Measurements from ENCODE around the gene IL10RB. TPM values are rescaled to one million over a fixed set of nuclear protein-coding genes. Genes with fewer than 3 reads are reported as not detected.

Gene IL10RB
- total and polyA plus RNA-seq, 2 donors: 38.2 to 42.9 TPM

DNA sequence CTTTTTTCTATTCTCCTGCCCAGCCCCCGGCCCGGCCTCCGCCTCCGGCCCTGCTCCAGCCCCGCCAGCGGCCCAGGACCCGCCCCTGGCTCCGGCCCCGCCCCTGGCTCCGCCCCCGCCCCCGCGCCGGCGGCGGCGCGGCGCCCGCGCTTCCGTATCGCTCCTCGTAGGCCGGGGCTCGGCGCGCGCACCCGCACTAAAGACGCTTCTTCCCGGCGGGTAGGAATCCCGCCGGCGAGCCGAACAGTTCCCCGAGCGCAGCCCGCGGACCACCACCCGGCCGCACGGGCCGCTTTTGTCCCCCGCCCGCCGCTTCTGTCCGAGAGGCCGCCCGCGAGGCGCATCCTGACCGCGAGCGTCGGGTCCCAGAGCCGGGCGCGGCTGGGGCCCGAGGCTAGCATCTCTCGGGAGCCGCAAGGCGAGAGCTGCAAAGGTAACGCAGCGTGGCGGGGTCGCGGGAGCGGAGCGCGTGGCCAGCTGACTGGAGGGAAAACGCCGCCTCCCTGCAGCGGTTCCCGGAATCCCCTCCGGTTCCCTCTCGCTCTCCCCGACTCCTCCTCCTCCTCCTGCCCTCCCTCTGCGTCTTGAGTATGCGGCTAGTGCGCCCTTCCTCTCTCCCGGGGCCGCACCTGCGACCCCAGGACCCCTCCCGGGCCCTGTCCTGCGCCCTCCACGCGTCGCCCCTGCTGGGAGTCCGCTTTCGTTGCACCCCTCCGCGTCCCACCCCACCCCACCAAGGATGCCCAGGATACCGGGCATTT is 36.2 kb upstream of the IL10RB start, which contains the start of gene IFNAR2:
TSS of gene IFNAR2 (plus strand) at position 155 of the 761 bp plus-strand sequence. CDS start 11,985 bp downstream, outside the sequence.
- peak within 1 kb of the TSS; percentile 88 to 98 for H3K27ac ChIP-seq (ENCODE audit: low read depth in 1 of 2, low read length in 1 of 2)
- H3K9me3 ChIP-seq (ENCODE audit: control insufficient read depth in 2 of 2, insufficient read depth in 1 of 2, low read length in 1 of 2): no peaks in the 10 kb centered on the region
- under 1% methylated on average over 95 of the region's 95 CpGs for WGBS
- peaks cover 20 to 24% of the 10 kb centered on the region in 2 donors for H3K4me1 ChIP-seq (ENCODE audit: control insufficient read depth in 2 of 2, insufficient read depth in 2 of 2, low read length in 2 of 2)
- H3K27me3 ChIP-seq (ENCODE audit: control insufficient read depth in 2 of 2, insufficient read depth in 1 of 2, low read length in 1 of 2): no peaks in the 10 kb centered on the region
- H3K36me3 ChIP-seq (ENCODE audit: control insufficient read depth in 2 of 2, insufficient read depth in 2 of 2, low read length in 1 of 2): peaks cover 0 to 7% of the 10 kb centered on the region in 2 donors
- DNase-seq (ENCODE audit: low read depth in 6 of 9, low spot score in 9 of 9): peak in 4 of 9 donors; percentile 65 to 80 (median 69)
- peak within 1 kb of the TSS; percentile 66 to 90 for H3K4me3 ChIP-seq (ENCODE audit: low read length in 2 of 2)

DNA sequence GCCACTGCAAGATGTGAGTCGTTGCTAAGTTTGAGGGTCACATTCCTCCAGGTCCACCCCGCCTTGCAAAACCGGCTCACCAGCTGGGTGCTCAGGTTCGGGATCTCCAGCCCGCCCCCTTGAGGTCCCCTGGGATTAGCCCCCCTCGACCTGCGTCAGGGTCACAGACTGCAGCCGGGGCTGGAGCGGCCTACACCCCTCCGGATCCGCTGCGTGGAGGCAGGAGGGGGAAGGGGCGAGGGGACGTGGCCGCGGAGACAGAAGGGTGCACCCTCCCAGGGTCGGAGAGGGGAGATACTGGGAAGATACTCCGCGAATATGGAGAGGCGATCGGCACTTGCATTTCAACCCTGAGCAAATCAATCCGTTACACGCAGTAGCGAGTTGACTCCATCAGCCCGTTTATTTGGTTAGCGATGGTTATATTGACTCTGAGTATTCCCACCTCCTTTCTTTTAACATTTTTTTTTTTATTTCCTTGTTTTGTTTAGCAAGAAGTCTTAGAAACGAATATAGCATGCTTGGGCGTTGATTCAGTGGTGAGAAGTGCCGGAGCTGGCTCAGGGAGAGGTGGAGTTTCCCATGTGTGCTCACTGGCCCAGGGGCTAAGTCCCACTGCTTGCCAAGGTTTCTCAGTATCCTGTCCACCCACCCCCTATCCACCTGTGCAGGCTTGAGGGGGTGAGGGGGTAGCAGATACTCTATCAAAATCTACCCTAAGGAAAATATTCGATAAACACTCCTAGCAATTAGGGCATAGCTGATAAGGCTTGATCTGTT is 35.4 kb upstream of the IL10RB start:
- H3K4me3 ChIP-seq (ENCODE audit: low read length in 2 of 2): peak overlapping the region; percentile 66 to 90
- H3K36me3 ChIP-seq (ENCODE audit: control insufficient read depth in 2 of 2, insufficient read depth in 2 of 2, low read length in 1 of 2): peaks cover 0 to 7% of the 10 kb centered on the region in 2 donors
- DNase-seq (ENCODE audit: low read depth in 6 of 9, low spot score in 9 of 9): peak in 4 of 9 donors; percentile 36 to 71 (median 43)
- peaks cover 20 to 24% of the 10 kb centered on the region in 2 donors for H3K4me1 ChIP-seq (ENCODE audit: control insufficient read depth in 2 of 2, insufficient read depth in 2 of 2, low read length in 2 of 2)
- 2% methylated on average over 30 of the region's 30 CpGs for WGBS
- H3K27me3 ChIP-seq (ENCODE audit: control insufficient read depth in 2 of 2, insufficient read depth in 1 of 2, low read length in 1 of 2): no peaks in the 10 kb centered on the region
- no peaks in the 10 kb centered on the region for H3K9me3 ChIP-seq (ENCODE audit: control insufficient read depth in 2 of 2, insufficient read depth in 1 of 2, low read length in 1 of 2)
- peak overlapping the region; percentile 88 to 98 for H3K27ac ChIP-seq (ENCODE audit: low read depth in 1 of 2, low read length in 1 of 2)

DNA sequence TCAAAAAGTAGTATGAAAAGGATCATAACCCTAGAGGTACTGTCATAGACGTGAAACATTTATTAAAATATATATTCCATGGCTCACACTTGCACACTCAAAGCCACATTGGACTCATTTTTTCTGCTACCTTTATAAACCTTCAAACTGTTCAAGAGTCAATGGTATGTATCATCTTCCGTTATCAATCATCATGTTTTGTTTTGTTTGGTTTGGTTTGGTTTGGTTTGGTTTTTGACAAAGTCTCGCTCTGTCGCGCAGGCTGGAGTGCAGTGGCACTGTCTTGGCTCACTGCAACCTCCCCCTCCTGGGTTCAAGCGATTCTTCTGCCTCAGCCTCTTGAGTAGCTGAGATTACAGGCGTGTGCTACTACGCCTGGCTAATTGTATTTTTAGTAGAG is 34.6 kb upstream of the IL10RB start:
- 60% methylated on average over 8 of the region's 8 CpGs for WGBS
- Histone ChIP-seq H3K27me3 (ENCODE audit: control insufficient read depth in 2 of 2, insufficient read depth in 1 of 2, low read length in 1 of 2) (no peaks in the 10 kb centered on the region), H3K4me1 (ENCODE audit: control insufficient read depth in 2 of 2, insufficient read depth in 2 of 2, low read length in 2 of 2) (peaks cover 27 to 30% of the 10 kb centered on the region in 2 donors), H3K27ac (ENCODE audit: low read depth in 1 of 2, low read length in 1 of 2) (peak overlapping the region in 1 of 2 donors; percentile 88), H3K9me3 (ENCODE audit: control insufficient read depth in 2 of 2, insufficient read depth in 1 of 2, low read length in 1 of 2) (no peaks in the 10 kb centered on the region), H3K36me3 (ENCODE audit: control insufficient read depth in 2 of 2, insufficient read depth in 2 of 2, low read length in 1 of 2) (peaks cover 5 to 13% of the 10 kb centered on the region in 2 donors), H3K4me3 (ENCODE audit: low read length in 2 of 2) (peak overlapping the region; percentile 26 to 90)
- no peak for DNase-seq (ENCODE audit: low read depth in 6 of 9, low spot score in 9 of 9)

DNA sequence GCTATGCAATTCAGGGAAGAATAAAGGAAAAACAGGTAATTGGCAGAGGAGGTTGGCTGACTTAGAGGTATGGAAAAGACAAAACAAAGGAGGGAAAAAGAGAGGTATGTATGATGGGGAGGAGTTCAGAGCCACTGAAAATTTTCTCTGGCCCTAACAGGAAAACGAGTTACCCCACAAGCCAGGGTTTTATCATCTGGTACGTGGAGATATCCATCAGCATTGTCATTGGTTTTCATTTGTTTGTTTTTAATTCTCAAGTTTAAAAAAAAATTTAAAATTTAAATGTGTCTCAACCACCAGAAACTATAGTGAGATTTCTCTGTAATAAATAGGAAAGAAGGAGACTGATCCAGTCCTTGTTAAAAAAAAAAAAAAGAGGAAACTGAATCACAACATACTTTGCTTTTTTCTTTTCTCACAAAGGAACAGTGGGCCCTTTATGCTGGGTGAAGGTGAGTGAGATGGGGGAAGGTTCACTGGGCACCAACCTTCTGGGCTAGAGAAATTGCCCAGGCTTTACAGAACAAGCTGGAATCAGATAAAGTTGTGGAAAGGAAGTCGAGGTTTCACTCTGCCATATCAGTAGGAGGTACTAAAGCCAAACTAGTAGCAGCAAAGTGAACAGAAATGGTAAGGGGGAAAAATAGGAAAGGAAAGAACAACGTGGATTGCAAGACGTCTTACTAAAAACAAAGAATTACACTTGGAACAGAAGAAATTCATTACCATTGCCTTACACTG is 33.7 kb upstream of the IL10RB start:
- Histone ChIP-seq H3K4me3 (ENCODE audit: low read length in 2 of 2) (peak overlapping the region in 1 of 2 donors; percentile 26), H3K27me3 (ENCODE audit: control insufficient read depth in 2 of 2, insufficient read depth in 1 of 2, low read length in 1 of 2) (no peaks in the 10 kb centered on the region), H3K4me1 (ENCODE audit: control insufficient read depth in 2 of 2, insufficient read depth in 2 of 2, low read length in 2 of 2) (peaks cover 34% of the 10 kb centered on the region in 2 donors), H3K36me3 (ENCODE audit: control insufficient read depth in 2 of 2, insufficient read depth in 2 of 2, low read length in 1 of 2) (peaks cover 8 to 21% of the 10 kb centered on the region in 2 donors), H3K27ac (ENCODE audit: low read depth in 1 of 2, low read length in 1 of 2) (peak overlapping the region; percentile 42 to 88), H3K9me3 (ENCODE audit: control insufficient read depth in 2 of 2, insufficient read depth in 1 of 2, low read length in 1 of 2) (no peaks in the 10 kb centered on the region)
- WGBS: 9% methylated on average over 5 of the region's 5 CpGs
- DNase-seq (ENCODE audit: low read depth in 6 of 9, low spot score in 9 of 9): no peak

DNA sequence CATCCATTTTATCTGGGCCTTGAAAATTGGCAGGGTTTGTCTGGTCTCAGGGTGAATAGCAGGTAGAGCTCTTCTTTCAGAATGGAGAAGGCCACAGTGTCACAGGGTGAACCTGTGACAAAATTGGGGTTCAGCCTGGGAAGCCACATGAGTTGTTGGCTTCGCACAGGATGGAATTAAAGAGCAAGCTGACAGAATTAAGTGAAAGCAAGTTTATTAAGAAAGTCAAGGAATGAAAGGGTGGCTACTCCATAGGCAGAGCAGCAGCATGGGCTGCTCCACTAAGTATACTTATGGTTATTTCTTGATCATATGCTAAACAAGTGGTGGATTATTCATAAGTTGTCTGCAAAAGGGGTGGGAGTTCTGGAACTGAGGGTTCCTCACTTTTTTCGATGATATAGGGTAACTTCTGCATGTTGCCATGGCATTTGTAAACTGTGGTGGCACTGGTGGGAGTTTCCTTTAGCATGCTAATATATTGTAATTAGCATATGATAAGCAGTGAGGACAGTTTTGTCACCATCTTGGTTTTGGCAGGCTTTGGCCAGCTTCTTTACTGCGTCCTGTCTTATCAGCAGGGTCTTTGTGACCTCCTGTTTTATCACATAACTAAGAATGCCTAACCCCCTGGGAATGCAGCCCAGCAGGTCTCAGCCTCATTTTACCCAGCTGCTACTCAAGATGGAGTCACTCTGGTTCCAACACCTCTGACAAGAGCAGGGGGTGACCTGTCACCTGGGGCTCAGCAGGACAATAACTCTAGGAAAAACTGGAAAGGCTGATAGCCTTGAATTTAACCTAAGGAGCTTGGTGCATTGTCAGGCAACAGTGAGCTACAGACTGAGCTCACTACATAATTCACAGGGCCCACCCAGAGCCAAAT is 31.3 kb upstream of the IL10RB start:
- DNase-seq (ENCODE audit: low read depth in 6 of 9, low spot score in 9 of 9): no peak
- Histone ChIP-seq H3K4me1 (ENCODE audit: control insufficient read depth in 2 of 2, insufficient read depth in 2 of 2, low read length in 2 of 2) (peaks cover 38 to 44% of the 10 kb centered on the region in 2 donors), H3K4me3 (ENCODE audit: low read length in 2 of 2) (no peak overlapping the region), H3K36me3 (ENCODE audit: control insufficient read depth in 2 of 2, insufficient read depth in 2 of 2, low read length in 1 of 2) (peaks cover 13 to 25% of the 10 kb centered on the region in 2 donors), H3K27me3 (ENCODE audit: control insufficient read depth in 2 of 2, insufficient read depth in 1 of 2, low read length in 1 of 2) (no peaks in the 10 kb centered on the region), H3K9me3 (ENCODE audit: control insufficient read depth in 2 of 2, insufficient read depth in 1 of 2, low read length in 1 of 2) (no peaks in the 10 kb centered on the region), H3K27ac (ENCODE audit: low read depth in 1 of 2, low read length in 1 of 2) (no peak overlapping the region)
- WGBS: 94% methylated on average over 3 of the region's 3 CpGs

DNA sequence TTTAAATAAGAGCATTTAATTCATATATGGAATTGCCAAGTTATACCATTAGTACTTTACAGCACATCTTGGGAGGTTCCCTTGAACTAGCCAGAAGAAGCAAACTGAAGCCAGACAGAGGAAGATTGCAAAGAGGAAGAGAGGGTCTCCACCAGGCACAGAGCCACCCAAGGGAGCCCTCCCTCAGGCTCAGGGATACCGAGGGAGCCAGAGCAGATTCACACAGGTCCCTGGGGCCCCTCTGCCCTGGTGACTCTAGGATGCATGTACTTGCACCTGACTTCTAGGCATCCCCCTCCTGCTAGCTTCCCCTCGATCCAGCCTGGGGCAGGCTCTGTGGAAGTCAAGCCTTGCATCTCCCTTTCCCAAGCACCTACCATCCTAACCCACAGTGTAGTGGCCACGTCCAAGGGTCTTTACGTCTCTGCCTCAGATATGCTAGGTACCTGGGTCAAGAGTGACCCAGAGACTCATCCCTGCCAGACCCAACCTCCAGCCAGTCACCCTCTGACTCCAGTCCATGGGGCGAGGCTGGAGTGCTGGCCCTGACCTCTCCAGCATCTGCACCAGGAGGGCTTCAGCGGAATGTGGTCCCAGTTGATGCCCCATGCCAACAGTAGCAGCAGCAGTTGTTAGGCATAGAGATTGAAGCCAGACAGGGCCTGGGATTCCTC is 30.0 kb upstream of the IL10RB start:
- peaks cover 13 to 25% of the 10 kb centered on the region in 2 donors for H3K36me3 ChIP-seq (ENCODE audit: control insufficient read depth in 2 of 2, insufficient read depth in 2 of 2, low read length in 1 of 2)
- DNase-seq (ENCODE audit: low read depth in 6 of 9, low spot score in 9 of 9): no peak
- H3K27ac ChIP-seq (ENCODE audit: low read depth in 1 of 2, low read length in 1 of 2): peak overlapping the region; percentile 20 to 35
- H3K4me3 ChIP-seq (ENCODE audit: low read length in 2 of 2): no peak overlapping the region
- H3K9me3 ChIP-seq (ENCODE audit: control insufficient read depth in 2 of 2, insufficient read depth in 1 of 2, low read length in 1 of 2): no peaks in the 10 kb centered on the region
- no peaks in the 10 kb centered on the region for H3K27me3 ChIP-seq (ENCODE audit: control insufficient read depth in 2 of 2, insufficient read depth in 1 of 2, low read length in 1 of 2)
- peaks cover 38 to 42% of the 10 kb centered on the region in 2 donors for H3K4me1 ChIP-seq (ENCODE audit: control insufficient read depth in 2 of 2, insufficient read depth in 2 of 2, low read length in 2 of 2)
- WGBS: 98% methylated on average over 6 of the region's 6 CpGs

DNA sequence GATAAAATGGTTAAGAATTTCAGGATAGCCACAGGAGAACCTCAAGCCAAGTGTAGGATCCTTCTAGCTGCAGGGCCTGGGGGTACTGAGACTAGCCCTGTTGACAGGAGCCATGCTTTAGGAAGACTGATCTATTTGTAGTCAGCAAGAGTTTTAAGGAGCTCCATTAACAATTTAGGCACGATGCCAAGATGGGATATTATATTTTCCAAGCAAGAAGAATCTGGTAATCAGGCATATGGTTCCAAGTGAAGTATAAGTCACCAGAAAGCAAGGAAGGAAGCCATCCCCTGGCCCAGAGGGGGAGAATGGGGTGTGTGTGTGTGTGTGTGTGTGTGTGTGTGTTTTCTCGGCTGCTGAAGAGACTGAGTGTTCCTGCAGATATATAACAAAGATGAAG is 29.4 kb upstream of the IL10RB start:
- Histone ChIP-seq H3K27me3 (ENCODE audit: control insufficient read depth in 2 of 2, insufficient read depth in 1 of 2, low read length in 1 of 2) (no peaks in the 10 kb centered on the region), H3K4me1 (ENCODE audit: control insufficient read depth in 2 of 2, insufficient read depth in 2 of 2, low read length in 2 of 2) (peaks cover 36 to 41% of the 10 kb centered on the region in 2 donors), H3K27ac (ENCODE audit: low read depth in 1 of 2, low read length in 1 of 2) (peak overlapping the region; percentile 35 to 54), H3K9me3 (ENCODE audit: control insufficient read depth in 2 of 2, insufficient read depth in 1 of 2, low read length in 1 of 2) (no peaks in the 10 kb centered on the region), H3K36me3 (ENCODE audit: control insufficient read depth in 2 of 2, insufficient read depth in 2 of 2, low read length in 1 of 2) (peaks cover 13 to 25% of the 10 kb centered on the region in 2 donors), H3K4me3 (ENCODE audit: low read length in 2 of 2) (no peak overlapping the region)
- 88% methylated on average over 2 of the region's 2 CpGs for WGBS
- DNase-seq (ENCODE audit: low read depth in 6 of 9, low spot score in 9 of 9): no peak

DNA sequence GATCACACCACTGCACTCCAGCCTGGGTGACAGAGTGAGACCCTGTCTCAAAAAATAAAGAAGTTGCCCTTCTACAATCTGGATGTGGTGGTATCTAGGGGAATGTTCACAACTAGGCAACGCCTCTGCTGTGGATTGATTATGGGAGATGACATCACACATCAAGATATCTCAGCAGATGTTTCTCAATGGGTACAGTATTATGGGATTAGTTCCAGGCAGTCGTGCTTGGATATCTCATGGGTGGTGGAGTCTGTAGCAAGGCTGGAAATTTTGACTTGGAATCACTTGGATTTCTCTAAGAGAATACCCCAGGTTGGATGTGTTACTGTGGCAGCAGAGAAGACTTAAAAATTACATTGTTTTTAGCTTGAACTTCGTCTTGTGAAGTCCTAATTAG is 28.7 kb upstream of the IL10RB start:
- no peaks in the 10 kb centered on the region for H3K27me3 ChIP-seq (ENCODE audit: control insufficient read depth in 2 of 2, insufficient read depth in 1 of 2, low read length in 1 of 2)
- H3K36me3 ChIP-seq (ENCODE audit: control insufficient read depth in 2 of 2, insufficient read depth in 2 of 2, low read length in 1 of 2): peaks cover 13 to 28% of the 10 kb centered on the region in 2 donors
- 94% methylated on average over 3 of the region's 3 CpGs for WGBS
- peak overlapping the region; percentile 48 to 77 for H3K27ac ChIP-seq (ENCODE audit: low read depth in 1 of 2, low read length in 1 of 2)
- DNase-seq (ENCODE audit: low read depth in 6 of 9, low spot score in 9 of 9): no peak
- H3K9me3 ChIP-seq (ENCODE audit: control insufficient read depth in 2 of 2, insufficient read depth in 1 of 2, low read length in 1 of 2): no peaks in the 10 kb centered on the region
- H3K4me3 ChIP-seq (ENCODE audit: low read length in 2 of 2): no peak overlapping the region
- H3K4me1 ChIP-seq (ENCODE audit: control insufficient read depth in 2 of 2, insufficient read depth in 2 of 2, low read length in 2 of 2): peaks cover 32 to 34% of the 10 kb centered on the region in 2 donors
